Mesodermal cell (in vitro differentiated cells): ENCODE measurements around the gene TMEM95.
"Not testable (repeated sequence)": the region's sequence is repeated elsewhere in the genome, so short reads cannot be mapped to it uniquely, and the experiment has no call there.

Source experiments
- H3K27ac ChIP-seq: 2 replicates; pipeline ENCODE4 v1.7.0; 2013; ENCODE audit warnings: mild to moderate bottlenecking, low read depth, low read length, moderate library complexity; ENCODE audit not compliant: severe bottlenecking
- H3K36me3 ChIP-seq: 2 replicates; pipeline ENCODE4 v1.7.1; 2013; ENCODE audit warnings: mild to moderate bottlenecking, low read length, moderate library complexity; ENCODE audit not compliant: control insufficient read depth, insufficient read depth
- H3K4me1 ChIP-seq: one replicate; pipeline ENCODE4 v1.7.1; 2013; ENCODE audit warnings: mild to moderate bottlenecking, low read length; ENCODE audit not compliant: insufficient read depth, control insufficient read depth, poor library complexity, severe bottlenecking
- H3K4me3 ChIP-seq: 2 replicates; pipeline ENCODE4 v1.7.0; 2013; ENCODE audit warnings: low read length, control low read depth, mild to moderate bottlenecking; ENCODE audit not compliant: insufficient read depth, poor library complexity, severe bottlenecking; ENCODE audit errors: extremely low read depth
- H3K9me3 ChIP-seq: 2 replicates; pipeline ENCODE4 v1.7.1; 2013; ENCODE audit warnings: mild to moderate bottlenecking, low read length, moderate library complexity; ENCODE audit not compliant: control insufficient read depth
- WGBS, 2 experiments: methylation state at CpG; one replicate each; pipeline ENCODE4 v1.1.5; 2013; ENCODE audit warnings: missing lambda C conversion rate in 2 of 2; ENCODE audit not compliant: insufficient coverage in 2 of 2; 5-methylcytosine and 5-hydroxymethylcytosine counted together

The TMEM95 gene

DNA sequence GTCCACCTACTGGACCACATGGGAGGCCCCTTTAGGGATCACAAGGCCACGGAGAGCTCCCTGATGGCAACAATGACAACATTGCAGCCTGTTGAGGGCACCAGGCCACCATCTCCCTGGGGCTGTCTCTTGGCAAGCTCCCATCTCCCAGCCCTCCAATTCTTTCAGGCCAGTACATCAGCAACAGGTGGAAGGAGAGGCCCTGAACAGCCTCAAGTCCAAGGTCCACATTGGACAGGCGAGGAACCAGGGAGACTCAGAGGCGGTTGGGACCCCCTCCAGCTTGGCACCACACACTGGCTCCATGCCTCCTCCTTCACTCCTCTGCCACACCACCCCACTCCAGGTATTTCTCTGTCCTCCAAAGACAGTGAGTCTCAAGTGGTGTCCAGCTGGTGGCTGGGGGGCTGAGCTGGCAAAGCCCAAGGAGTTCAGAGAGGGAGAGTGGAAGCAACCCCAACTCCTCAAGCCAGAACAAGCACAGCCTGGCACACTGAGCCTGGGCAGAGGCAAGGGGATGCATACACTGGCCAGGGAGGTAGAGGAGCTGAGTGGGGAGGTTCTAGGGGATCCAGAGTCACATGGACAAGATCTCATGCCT, 19.9 kb upstream of the TMEM95 start:
- peaks cover 6% of the 10 kb centered on the region for H3K4me1 ChIP-seq
- 79 to 89% methylated on average over 1 to 3 of the region's 3 CpGs for WGBS, 2 experiments
- no peaks in the 10 kb centered on the region for H3K36me3 ChIP-seq
- H3K27ac ChIP-seq, result no peak overlapping the region
- H3K9me3 ChIP-seq, result no peaks in the 10 kb centered on the region
- H3K4me3 ChIP-seq, result no peak overlapping the region

DNA sequence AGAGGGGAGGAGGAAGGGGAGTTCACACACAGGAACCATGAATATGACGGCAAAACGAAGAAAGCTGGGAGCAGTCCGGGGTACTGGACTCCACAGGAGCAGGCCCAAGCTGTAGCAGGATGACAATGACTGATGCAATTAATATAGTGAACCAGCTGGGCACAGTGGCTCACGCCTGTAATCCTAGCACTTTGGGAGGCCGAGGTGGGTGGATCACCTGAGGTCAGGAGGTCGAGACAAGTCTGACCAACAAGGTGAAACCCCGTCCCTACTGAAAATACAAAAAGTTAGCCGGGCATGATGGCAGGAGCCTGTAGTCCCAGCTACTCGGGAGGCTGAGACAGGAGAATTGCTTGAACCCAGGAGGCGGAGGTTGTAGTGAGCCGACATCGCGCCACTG, 19.2 kb upstream of the TMEM95 start:
- not testable (repeated sequence) for H3K9me3 ChIP-seq, H3K4me1 ChIP-seq, H3K36me3 ChIP-seq, H3K4me3 ChIP-seq, H3K27ac ChIP-seq
- 93 to 96% methylated on average over 13 of the region's 13 CpGs for WGBS, 2 experiments

DNA sequence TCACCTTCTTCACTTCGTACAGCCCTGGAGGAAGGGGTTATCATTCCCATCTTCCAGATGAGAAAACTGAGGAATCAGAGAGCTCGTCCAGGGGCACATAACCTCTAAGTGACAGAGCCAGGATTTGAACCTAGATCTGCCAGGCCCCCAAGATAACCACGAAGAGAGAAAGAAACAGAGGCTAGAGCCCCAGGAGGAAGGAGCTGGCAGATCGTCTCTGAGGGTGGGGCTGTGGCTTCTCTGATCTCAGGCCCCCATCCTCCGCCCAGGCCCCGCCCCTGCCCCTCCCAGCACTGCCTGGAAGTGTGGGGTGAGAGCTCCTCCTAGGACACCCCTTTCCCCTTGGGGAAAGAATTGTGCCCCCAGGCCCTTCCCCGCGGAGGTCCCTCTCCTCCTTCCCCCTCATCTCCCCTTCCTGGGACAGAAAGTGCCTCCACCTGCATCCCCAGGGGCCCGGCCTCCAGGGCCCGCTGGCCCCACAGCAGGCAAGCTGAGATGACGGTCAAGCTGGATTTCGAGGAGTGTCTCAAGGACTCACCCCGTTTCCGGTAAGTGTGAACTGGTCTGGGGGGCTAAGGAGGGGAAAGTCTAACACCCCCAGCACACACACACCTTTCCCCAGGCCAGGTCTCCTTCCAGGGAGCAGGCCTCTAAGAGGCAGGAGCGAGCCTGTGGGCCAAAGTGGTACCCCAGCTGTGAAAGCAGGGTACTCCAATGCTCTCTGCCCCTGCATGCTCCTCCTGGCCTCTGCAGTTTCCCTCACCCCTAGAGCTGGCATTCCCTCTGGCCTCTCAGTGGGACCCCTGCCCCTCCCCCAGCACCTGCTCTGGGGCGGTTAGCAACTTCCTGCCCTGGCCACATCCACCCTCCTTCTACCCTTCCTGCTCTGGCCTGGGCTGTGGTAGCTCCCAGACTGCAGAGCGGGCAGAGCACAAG, 18.4 kb upstream of the TMEM95 start, which contains the start of gene ACAP1:
ACAP1 (plus strand) TSS at position 290 of the 936 bp plus-strand sequence; CDS start at position 496, 206 bp downstream.
- Histone ChIP-seq H3K36me3 (no peaks in the 10 kb centered on the region), H3K9me3 (no peaks in the 10 kb centered on the region), H3K27ac (no peak within 1 kb of the TSS), H3K4me1 (peaks cover 6% of the 10 kb centered on the region), H3K4me3 (no peak within 1 kb of the TSS)
- 51 to 77% methylated on average over 6 to 7 of the region's 17 CpGs for WGBS, 2 experiments

DNA sequence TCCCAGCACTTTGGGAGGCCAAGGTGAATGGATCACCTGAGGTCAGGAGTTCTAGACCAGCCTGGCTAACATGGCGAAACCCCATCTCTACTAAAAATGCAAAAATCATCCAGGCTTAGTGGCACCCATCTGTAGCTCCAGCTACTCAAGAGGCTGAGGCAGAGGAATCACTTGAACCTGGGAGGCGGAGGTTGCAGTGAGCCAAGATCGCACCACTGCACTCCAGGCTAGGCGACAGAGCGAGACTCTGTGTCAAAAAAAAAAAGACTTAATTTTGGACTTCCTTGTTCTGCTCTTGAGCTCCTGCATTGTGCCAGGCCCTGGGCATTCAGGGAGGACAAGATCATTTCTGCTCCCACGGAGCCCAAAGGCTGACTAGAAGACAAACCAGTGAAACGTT, 17.4 kb upstream of the TMEM95 start:
- 81 to 90% methylated on average over 6 to 7 of the region's 7 CpGs for WGBS, 2 experiments
- not testable (repeated sequence) for H3K9me3 ChIP-seq, H3K36me3 ChIP-seq, H3K4me3 ChIP-seq, H3K27ac ChIP-seq, H3K4me1 ChIP-seq

DNA sequence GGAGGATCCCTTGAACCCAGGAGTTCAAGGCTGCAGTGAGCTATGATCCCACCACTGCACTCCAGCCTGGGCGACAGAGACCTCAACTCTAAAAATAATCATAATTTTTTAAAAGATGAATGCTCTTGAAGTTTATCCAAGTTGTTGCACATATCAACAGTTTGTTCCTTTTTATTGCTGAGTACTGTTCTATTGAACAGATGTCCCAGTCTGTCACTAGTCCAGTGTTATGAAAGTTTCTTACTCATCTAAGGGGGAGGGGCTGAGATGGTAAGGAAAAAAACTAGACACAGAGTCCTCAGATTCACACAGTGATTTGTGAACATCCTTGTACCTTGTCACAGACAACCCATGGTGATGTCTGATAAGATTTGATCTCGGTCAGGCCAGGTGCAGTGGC, 14.8 kb upstream of the TMEM95 start:
- Histone ChIP-seq H3K27ac (no peak overlapping the region), H3K36me3 (no peaks in the 10 kb centered on the region), H3K4me1 (peaks cover 6% of the 10 kb centered on the region), H3K9me3 (no peaks in the 10 kb centered on the region), H3K4me3 (no peak overlapping the region)
- WGBS, 2 experiments, result 89 to 100% methylated on average over 1 of the region's 2 CpGs

DNA sequence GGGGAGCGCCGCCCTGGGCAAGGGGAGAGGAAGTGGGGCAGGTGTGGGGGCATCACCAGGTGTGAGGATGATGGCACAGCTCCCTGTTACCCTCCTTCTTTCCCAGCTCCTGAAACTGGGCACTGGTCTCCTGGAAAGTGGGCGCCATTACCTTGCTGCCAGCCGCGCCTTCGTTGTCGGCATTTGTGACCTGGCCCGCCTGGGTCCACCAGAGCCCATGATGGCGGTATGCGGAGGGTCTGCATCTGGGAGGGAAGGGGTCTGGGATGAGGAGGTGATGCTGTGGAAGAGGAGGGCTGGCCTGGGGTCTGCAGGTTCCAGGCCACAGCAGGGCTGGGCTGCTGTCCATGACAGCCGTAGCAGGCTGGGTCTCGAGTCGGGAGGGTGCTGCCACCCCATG, 13.1 kb upstream of the TMEM95 start:
- no peaks in the 10 kb centered on the region for H3K9me3 ChIP-seq
- WGBS, 2 experiments, result 98% methylated on average over 7 to 13 of the region's 13 CpGs
- H3K4me1 ChIP-seq, result peaks cover 2% of the 10 kb centered on the region
- no peak overlapping the region for H3K27ac ChIP-seq
- H3K36me3 ChIP-seq, result no peaks in the 10 kb centered on the region
- H3K4me3 ChIP-seq, result no peak overlapping the region

DNA sequence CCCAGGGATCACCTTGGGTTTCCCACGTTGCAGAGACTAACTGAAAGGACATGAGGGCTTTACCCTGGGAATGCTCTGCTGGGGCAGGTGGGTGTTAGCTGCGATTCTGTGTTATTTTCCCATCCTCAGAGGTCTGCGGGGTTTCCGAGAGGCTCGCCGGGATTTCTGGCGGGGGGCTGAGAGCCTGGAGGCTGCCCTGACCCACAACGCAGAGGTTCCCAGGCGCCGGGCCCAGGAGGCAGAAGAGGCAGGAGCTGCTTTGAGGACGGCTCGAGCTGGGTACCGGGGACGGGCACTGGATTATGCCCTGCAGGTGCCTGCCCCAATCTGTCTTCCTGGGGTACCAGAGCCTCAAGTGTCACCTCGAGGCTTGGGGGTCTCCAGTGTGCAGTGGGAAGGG, 11.7 kb upstream of the TMEM95 start:
- Histone ChIP-seq H3K27ac (no peak overlapping the region), H3K4me3 (no peak overlapping the region), H3K4me1 (no peaks in the 10 kb centered on the region), H3K36me3 (no peaks in the 10 kb centered on the region), H3K9me3 (no peaks in the 10 kb centered on the region)
- WGBS, 2 experiments, result 87 to 90% methylated on average over 15 of the region's 15 CpGs

DNA sequence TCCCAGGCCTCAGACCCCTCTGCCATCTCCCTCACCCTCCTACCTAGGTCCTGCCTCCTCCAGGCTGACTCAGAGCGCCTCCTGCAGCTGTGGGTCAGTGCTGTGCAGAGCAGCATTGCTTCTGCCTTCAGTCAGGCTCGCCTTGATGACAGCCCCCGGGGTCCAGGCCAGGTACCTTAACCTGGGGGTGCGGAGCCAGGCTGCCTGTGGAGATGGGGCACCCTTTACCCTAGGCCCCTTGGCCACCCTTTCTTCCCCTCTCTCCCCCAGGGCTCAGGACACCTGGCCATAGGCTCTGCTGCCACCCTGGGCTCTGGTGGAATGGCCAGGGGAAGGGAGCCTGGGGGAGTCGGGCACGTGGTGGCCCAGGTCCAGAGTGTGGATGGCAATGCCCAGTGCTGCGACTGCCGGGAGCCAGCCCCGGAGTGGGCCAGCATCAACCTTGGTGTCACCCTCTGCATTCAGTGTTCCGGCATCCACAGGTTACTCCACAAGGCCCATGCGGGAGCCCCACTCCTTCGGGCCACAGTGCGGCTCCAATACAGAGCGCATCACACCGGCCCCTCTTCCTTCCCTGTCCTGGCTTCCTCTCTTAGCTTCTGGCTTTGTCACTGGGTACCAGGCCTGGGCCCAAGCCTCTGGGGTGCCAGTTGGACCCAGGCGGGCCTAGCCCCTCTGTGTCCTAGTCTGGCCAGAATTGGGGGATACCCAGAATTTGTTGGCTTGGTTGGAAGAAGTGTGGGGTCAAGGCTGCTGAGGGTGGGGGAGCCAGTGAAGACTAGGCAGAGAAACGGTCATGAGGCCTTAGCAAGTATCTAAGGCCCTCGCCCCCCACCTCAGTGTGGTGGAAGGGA, 8.0 kb upstream of the TMEM95 start:
- H3K27ac ChIP-seq, result no peak overlapping the region
- 93% methylated on average over 14 to 18 of the region's 18 CpGs for WGBS, 2 experiments
- no peaks in the 10 kb centered on the region for H3K36me3 ChIP-seq

DNA sequence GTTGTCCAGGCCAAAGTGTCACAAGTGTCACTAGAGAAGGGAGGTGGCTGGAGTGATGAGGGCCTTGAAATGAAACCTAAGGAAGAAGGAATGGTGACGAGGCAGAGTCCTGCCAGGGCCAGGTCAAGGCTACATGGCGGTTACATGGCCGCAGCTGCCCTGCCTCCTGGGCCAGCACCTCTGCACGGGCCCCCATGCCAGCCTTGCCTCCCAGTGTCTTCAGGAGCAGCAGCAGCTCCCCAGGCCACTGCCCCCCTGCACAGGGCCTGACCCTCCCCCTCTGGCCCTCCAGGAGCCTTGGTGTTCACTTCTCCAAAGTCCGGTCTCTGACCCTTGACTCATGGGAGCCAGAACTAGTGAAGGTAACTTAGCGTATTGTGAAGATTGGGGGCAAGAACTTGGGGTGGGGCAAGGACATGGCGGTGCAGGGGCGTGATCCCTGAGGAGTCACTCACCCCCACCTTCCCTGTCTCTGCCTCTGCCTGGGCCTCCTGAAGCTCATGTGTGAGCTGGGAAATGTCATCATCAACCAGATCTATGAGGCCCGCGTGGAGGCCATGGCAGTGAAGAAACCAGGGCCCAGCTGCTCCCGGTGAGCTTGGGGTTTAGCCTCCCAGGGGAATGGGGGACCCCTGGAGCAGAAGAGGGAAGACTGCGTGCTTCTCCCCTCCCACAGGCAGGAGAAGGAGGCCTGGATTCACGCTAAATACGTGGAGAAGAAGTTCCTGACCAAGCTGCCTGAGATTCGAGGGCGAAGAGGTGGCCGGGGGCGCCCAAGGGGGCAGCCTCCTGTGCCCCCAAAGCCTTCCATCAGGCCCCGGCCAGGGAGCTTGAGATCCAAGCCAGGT, 7.1 kb upstream of the TMEM95 start:
- Histone ChIP-seq H3K4me1 (peaks cover 10% of the 10 kb centered on the region), H3K36me3 (no peaks in the 10 kb centered on the region), H3K27ac (no peak overlapping the region), H3K9me3 (no peaks in the 10 kb centered on the region), H3K4me3 (no peak overlapping the region)
- 90 to 95% methylated on average over 11 to 13 of the region's 19 CpGs for WGBS, 2 experiments

More for the DNA sequence above, 8.0 kb upstream of the TMEM95 start:
- Histone ChIP-seq H3K9me3 (no peaks in the 10 kb centered on the region), H3K4me1 (peaks cover 6% of the 10 kb centered on the region), H3K4me3 (no peak overlapping the region)
